ENCODE measurements around the gene MEAK7. TPM values are rescaled to one million over a fixed set of nuclear protein-coding genes. Genes with fewer than 3 reads are reported as not detected.

MEAK7 gene
- total and polyA plus RNA-seq, 2 of the 8 experiments (the other 6 are each of a cell fraction or from before 2014, with no cell fraction given), result 9.6 to 19.6 TPM

GRCh38 chr16:84504420-84505248, at the start of gene MEAK7 (continued):
- TF ChIP-seq, protein P1, sequence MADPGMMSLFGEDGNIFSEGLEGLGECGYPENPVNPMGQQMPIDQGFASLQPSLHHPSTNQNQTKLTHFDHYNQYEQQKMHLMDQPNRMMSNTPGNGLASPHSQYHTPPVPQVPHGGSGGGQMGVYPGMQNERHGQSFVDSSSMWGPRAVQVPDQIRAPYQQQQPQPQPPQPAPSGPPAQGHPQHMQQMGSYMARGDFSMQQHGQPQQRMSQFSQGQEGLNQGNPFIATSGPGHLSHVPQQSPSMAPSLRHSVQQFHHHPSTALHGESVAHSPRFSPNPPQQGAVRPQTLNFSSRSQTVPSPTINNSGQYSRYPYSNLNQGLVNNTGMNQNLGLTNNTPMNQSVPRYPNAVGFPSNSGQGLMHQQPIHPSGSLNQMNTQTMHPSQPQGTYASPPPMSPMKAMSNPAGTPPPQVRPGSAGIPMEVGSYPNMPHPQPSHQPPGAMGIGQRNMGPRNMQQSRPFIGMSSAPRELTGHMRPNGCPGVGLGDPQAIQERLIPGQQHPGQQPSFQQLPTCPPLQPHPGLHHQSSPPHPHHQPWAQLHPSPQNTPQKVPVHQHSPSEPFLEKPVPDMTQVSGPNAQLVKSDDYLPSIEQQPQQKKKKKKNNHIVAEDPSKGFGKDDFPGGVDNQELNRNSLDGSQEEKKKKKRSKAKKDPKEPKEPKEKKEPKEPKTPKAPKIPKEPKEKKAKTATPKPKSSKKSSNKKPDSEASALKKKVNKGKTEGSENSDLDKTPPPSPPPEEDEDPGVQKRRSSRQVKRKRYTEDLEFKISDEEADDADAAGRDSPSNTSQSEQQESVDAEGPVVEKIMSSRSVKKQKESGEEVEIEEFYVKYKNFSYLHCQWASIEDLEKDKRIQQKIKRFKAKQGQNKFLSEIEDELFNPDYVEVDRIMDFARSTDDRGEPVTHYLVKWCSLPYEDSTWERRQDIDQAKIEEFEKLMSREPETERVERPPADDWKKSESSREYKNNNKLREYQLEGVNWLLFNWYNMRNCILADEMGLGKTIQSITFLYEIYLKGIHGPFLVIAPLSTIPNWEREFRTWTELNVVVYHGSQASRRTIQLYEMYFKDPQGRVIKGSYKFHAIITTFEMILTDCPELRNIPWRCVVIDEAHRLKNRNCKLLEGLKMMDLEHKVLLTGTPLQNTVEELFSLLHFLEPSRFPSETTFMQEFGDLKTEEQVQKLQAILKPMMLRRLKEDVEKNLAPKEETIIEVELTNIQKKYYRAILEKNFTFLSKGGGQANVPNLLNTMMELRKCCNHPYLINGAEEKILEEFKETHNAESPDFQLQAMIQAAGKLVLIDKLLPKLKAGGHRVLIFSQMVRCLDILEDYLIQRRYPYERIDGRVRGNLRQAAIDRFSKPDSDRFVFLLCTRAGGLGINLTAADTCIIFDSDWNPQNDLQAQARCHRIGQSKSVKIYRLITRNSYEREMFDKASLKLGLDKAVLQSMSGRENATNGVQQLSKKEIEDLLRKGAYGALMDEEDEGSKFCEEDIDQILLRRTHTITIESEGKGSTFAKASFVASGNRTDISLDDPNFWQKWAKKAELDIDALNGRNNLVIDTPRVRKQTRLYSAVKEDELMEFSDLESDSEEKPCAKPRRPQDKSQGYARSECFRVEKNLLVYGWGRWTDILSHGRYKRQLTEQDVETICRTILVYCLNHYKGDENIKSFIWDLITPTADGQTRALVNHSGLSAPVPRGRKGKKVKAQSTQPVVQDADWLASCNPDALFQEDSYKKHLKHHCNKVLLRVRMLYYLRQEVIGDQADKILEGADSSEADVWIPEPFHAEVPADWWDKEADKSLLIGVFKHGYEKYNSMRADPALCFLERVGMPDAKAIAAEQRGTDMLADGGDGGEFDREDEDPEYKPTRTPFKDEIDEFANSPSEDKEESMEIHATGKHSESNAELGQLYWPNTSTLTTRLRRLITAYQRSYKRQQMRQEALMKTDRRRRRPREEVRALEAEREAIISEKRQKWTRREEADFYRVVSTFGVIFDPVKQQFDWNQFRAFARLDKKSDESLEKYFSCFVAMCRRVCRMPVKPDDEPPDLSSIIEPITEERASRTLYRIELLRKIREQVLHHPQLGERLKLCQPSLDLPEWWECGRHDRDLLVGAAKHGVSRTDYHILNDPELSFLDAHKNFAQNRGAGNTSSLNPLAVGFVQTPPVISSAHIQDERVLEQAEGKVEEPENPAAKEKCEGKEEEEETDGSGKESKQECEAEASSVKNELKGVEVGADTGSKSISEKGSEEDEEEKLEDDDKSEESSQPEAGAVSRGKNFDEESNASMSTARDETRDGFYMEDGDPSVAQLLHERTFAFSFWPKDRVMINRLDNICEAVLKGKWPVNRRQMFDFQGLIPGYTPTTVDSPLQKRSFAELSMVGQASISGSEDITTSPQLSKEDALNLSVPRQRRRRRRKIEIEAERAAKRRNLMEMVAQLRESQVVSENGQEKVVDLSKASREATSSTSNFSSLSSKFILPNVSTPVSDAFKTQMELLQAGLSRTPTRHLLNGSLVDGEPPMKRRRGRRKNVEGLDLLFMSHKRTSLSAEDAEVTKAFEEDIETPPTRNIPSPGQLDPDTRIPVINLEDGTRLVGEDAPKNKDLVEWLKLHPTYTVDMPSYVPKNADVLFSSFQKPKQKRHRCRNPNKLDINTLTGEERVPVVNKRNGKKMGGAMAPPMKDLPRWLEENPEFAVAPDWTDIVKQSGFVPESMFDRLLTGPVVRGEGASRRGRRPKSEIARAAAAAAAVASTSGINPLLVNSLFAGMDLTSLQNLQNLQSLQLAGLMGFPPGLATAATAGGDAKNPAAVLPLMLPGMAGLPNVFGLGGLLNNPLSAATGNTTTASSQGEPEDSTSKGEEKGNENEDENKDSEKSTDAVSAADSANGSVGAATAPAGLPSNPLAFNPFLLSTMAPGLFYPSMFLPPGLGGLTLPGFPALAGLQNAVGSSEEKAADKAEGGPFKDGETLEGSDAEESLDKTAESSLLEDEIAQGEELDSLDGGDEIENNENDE (IDR thresholded peaks at IDR 0.05; ENCODE audit: insufficient replicate concordance, low read length), result no peak
- TF ChIP-seq RNF2 (IDR thresholded peaks at IDR 0.05; ENCODE audit: borderline replicate concordance, low read depth, low read length, missing control alignments, poor library complexity, severe bottlenecking) (no peak), CBX5 (IDR thresholded peaks at IDR 0.05; ENCODE audit: low read depth, low read length) (no peak), MAX (IDR thresholded peaks at IDR 0.05) (no peak), ATF3 (IDR thresholded peaks at IDR 0.05; ENCODE audit: insufficient read depth, low read depth, low read length) (no peak), KDM1A (IDR thresholded peaks at IDR 0.05; ENCODE audit: borderline replicate concordance, low read length) (no peak), CHD2 (IDR thresholded peaks at IDR 0.05; ENCODE audit: low read length) (peak; percentile 89), YY1 (IDR thresholded peaks at IDR 0.05; ENCODE audit: low read depth, low read length) (no peak), TEAD4 (IDR thresholded peaks at IDR 0.05; ENCODE audit: low read depth, low read length) (no peak)
